GM12801 (cell line): ENCODE data around the gene PECR.

Source experiments
- CTCF ChIP-seq: IDR thresholded peaks from one replicate; pipeline ENCODE4 v1.5.1; 2011; ENCODE audit warnings: control low read depth; ENCODE audit not compliant: insufficient read length; ENCODE audit errors: extremely low read depth

Gene PECR

DNA sequence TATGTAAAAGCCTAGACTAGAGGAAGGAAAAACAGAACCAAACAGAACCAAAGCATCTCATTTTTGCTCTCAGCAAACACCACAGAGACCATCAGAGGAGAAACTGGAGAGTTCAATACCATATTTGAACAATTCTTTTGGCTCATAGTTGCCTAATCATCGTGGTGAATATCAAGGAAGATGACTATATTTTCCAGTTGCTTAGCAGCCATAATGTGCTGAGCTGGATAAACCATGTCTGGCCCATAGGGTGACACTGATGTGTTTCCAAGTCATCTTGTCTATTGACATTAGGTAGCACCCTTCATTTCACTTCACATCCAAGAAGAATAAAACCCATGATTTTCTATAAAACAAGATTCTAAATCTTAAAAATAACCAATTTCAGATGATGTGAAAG is 21.6 kb upstream of the PECR start:
- no peak for TF ChIP-seq CTCF

GRCh38 chr2:216101109-216101508 is 19.5 kb upstream of the PECR start:
- TF ChIP-seq CTCF = no peak

GRCh38 chr2:216098421-216099334 is 17.1 kb upstream of the PECR start:
- no peak for TF ChIP-seq CTCF

DNA sequence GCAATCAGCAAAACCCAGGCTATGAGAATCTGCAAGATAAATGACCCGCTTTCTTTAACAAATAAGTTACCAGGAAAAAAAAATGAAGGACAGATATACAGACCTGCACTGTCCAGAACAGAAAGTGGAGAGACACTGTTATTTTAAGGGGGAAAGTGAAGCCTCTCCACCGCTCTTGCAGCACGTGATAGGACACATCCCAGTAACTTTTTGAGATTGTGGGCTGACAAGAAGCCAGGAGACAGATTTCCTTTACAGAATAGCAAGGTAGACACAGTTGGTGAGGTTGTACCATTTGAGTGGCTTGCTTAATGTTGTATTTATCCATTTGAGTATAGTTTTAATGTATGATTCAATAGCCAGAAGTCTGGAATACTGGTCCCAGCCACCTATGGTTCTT is 13.1 kb upstream of the PECR start:
- no peak for TF ChIP-seq CTCF

DNA sequence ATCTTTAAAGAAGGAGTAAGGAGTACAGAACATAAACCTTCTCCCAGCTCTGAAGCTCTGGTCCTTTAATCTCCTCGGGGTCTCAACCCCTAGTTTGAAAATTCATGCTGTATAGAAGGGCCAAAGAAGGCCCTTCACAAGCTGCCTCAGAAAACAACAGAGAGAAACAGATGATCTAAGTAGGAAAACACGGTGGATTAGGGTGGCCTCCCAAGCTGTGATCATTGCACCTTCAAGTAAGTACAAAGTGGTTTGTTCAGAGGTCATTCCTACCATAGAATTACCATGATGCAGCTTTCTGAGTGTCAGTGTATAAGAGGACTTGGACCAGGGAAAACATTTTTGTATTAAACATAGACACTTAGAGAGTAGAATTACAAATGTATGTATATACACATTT is 11.0 kb upstream of the PECR start:
- no peak for TF ChIP-seq CTCF

DNA sequence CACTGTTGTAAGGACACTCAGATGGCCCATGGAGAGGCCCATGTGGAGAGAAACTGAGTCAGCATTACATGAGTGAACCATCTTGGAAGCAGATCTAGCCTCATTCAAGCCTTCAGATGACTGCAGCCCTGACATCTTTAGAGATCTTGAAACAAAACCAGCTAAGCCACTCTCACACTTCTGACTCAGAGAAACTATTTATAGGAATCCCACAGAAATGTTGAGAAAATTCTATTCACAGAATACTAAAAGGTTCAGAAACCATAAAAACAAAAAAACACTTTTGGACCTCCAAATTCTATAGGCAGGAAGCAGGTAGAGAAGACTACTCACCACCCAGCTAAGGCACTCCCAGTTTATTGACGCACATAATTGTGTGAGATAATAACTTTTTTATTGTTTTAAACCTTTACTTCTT is 8.8 kb upstream of the PECR start:
- no peak for TF ChIP-seq CTCF

- TF ChIP-seq CTCF = no peak
These were observed 4.7 kb upstream of the PECR start for GRCh38 chr2:216086207-216086893.
